NCI-H345 treated with DMSO at 0.1 percent for 48 hours (cell line): Measurements from ENCODE around the gene ZNF576.
"Not testable (repeated sequence)": the region's sequence is repeated elsewhere in the genome, so short reads cannot be mapped to it uniquely, and the experiment has no call there.

Source experiments
- DNase-seq: peaks from one replicate; lab custom pipeline; 2025; ENCODE audit not compliant: unreplicated experiment; lab: John Stamatoyannopoulos, UW

Gene ZNF576

GRCh38 chr19:43598445-43599240 lies 2.2 kb downstream of the ZNF576 start:
- DNase-seq: no peak

- no peak for DNase-seq
These were observed 3.4 kb downstream of the ZNF576 start for GRCh38 chr19:43599635-43600295.

GRCh38 chr19:43600326-43600725 lies 3.9 kb downstream of the ZNF576 start:
- not testable (repeated sequence) for DNase-seq

- peak; percentile 12 for DNase-seq
These were observed 9.6 kb downstream of the ZNF576 start for GRCh38 chr19:43605875-43606568.

DNA sequence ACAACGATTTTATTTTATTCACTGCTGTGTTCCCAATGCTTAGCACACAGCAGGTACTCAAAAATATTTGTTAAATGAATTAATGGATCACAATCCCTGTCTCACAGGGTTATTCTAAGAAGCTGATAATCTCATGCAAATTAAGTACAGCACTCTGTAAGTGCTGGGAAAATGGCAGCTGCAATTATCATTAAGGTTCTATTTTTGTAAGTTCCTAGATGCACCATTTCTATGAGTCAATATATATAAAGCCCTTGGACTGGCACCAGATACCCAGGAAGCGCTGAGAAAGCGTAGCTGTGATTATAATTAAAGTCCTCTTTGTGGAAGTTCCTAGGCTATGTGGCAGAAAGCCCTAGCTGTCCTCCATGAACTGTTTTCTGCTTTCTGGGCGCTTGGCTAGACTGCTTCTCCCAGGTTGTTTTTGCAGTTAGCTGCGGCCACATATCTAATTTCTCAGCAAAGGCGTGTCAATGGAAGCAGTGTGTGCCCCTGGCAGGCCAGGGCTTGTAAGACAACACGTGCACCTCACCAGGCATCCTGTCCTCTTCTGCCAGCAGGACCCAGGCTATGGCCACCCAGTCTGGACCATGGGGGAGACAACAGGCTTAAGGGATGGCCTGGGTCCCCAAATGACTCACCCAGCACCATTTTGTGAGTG lies 10.3 kb downstream of the ZNF576 start:
- DNase-seq: no peak

- DNase-seq: no peak
These were observed 11.1 kb downstream of the ZNF576 start for GRCh38 chr19:43607238-43608205.

DNA sequence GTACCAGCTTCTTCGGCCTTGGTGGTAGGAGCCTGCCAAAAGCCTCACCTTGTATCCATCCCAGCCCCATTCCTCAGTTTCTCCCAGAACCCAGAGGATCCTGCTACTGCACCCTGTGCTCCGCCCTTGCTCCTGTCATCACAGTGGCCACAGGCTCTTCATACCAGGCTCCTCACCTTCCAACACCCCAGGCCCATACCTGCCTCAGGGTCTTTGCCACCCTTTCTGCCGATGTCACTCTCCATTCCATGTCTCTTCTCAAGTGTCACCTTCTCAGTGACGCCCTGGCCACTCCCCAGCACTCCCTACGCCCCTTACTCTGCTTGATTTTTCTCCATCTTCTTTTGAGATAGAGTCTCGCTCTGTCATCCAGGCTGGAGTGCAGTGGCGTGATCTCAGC lies 13.5 kb downstream of the ZNF576 start:
- DNase-seq: no peak

DNA sequence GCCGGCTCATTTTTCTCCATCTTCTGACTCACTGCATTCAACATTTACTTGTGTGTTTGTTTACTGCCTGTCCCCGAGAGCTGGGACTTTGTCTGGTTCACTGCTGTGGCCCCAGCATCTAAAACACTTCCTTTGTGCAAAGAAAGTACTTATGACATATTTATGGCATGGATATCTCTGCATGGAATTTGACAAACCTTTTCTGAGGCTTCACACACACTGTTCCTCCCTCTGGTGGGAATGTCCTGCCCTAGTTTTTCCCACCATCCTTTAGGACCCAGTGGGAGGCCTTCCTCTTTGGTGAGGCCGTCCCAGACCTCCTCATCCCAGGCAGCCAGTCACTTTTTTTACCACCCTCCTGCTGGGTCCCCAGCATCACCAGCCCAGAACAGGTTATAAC lies 14.1 kb downstream of the ZNF576 start:
- DNase-seq: no peak

DNA sequence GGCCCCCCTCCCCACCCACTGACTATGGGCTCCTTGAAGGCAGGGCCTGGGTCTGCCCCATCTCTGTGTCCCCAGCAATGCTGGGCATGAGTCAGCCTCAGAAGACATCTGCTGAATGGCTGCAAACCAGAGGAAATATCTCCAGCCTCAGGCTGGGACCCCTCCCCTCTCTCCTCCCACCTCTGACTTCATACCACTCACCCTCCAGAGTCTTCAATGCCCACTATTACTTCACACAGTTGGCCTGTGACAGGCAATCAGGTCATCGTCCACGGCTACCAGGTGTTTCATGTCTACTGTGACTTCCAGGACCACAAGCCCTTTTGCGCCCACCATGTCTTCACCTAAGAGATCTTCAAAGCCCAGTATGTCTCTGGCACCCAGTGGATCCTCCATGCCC lies 15.4 kb downstream of the ZNF576 start, which contains the start of gene SRRM5:
TSS of gene SRRM5 (plus strand) at position 301 of the 400 bp plus-strand sequence. CDS start at position 335, 34 bp downstream.
- DNase-seq: no peak

DNA sequence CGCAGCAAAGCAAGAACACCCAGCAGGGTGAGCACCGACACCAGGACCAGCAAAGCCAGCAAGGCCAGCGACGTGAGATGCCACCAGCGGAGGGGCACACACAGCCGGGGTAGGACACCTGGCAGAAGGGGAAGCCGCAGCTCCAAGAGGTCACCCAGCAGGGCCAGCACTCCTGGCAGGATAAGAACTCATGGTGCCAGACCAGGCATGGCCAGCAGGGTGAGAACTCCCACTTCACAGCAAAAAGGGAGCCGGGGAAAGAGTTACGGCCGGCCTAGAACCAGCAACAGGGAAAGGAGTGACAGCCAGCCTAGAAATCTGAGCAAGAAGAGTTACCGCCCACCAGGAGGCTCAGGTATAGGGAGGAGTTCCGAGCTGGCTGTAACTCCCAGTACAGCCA lies 16.0 kb downstream of the ZNF576 start:
- DNase-seq: no peak

GRCh38 chr19:43616306-43616705 lies 19.9 kb downstream of the ZNF576 start:
- no peak for DNase-seq

GRCh38 chr19:43616954-43617353 lies 20.6 kb downstream of the ZNF576 start:
- no peak for DNase-seq

GRCh38 chr19:43618921-43619261 lies 22.5 kb downstream of the ZNF576 start:
- no peak for DNase-seq

GRCh38 chr19:43619262-43620060 lies 23.1 kb downstream of the ZNF576 start, which contains the start of gene ZNF428:
Gene ZNF428, minus strand, starts transcription at chr19:43619629. Its CDS starts 5,325 bp downstream, at chr19:43614304.
- peak; percentile 50 for DNase-seq

DNA sequence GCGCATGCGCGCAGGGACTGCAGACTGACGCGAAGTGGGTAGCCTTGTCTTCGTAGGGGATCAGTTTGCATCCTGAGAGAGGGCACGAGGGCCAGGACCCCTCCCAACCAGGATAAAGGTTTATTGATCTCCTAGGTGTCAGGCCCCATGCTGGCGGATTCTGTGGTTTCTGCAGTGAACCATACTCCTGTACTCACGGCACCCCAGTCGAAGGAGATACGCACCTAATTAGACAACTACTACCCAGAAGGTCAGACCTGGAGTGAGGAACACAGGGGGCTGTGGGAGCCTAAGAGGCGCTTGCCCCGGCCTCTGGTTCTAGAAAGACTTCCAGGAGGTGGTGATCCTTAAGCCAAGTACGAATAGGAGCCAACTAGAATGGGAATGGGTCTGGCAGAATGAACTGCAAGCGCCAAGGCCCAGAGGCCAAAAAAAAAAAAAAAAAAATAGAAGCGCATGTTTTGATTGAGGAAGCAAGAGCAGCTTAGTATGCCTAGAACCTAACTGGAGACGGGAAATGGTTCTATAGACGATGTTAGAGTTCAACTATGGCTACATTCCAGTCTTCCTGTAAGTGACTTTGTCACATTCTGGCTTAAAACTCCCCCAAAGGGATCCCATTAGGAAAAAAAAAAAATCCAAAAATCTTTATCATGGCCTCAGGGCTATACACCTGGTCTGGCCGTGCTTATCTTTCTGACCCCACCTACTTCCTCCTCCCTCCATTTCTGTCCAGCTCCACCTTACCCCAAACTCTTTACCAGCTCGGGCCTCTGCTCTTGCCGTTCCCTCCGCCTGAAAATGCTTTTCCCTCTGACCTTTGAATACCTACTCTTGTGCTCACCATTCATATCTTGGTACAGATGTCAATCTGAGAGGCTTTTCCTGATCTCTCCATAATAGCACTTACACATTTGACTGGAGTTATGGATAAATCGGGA lies 23.9 kb downstream of the ZNF576 start:
- DNase-seq: no peak

- DNase-seq: no peak
These were observed 25.7 kb downstream of the ZNF576 start for GRCh38 chr19:43622070-43622469.

DNA sequence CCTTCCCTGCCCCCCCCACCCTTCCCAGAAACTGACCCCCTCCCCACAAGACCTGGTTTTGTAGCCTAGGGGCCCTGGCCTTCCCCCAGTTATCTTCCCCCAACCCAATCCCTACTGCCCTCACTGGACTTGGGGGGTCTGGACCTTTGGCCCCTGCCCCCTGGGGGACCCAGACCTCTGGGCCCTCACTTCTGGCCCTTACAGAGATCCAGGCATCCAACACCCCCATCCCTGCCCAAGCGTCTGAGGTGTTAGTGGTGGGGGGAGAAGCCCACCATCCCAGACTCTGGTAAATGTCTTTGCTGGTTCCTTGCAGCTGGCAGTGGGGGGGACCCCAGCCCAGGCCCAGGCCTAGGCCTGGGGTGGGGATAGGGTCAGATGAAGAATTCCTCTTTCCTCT lies 26.6 kb downstream of the ZNF576 start:
- no peak for DNase-seq
